EL (cell line): ENCODE results near the gene ARNT2.
"Not testable (repeated sequence)": the region's sequence is repeated elsewhere in the genome, so short reads cannot be mapped to it uniquely, and the experiment has no call there.

ENCODE experiments used
- DNase-seq: peaks from one replicate; pipeline ENCODE4 v3.0.0-alpha.2; 2016

Gene ARNT2

DNA sequence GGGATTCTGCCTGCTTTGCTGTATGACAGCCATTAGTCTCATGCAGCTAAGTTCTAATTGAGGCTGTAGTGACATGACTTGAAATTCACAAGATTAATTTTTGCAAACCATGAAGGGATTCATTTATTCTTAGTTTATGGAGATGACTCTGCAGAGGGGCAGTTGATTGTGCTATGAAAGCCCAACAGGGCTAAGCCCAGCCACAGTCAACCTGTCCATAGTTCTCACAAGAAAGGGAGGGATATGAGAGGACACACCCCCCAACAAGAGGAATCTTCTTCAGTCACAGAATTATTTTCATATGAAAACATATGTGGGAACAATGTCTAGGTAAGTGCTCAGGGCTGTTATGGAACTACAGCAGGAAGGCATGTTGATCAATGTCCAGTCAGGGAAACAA is 229.0 kb downstream of the ARNT2 start:
- DNase-seq, result no peak

DNA sequence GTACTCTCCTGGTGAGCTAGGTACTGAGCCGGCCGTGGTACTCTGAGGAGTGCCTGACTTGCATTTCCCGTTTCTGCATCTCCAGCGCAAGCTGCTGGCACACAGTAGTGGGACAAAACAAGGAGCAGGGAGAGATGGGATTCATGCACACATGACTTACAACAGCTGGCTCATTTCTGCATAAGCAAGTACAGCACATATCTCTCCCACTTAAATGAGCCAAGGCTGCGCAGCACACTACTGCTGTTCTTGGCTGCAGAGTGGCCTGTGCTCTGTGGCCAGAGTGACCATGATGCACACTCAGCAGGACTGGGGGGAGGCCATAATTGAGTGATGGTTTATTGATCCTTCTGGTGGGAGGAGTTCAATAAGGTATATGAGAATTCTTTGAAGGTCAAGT is 231.8 kb downstream of the ARNT2 start:
- DNase-seq, result no peak

DNA sequence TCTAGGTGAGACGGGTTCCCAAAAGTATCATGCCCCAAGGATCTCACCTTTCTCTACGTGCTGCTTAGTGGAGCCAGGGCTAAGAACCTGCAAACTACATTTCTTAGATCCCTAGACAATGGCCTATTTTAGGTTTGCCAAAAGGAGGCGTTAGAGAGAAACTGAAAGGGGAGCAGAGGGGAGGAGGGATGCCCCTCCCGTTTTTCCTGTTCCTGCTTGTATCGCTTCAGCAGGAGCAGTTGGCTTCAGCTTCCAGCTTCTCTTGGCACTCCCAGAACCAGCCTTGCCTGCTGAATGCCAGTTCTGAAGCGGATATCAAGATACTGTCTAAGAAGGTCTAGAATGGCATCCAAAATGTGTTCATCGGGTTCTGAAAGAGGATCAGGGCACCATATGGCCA is 232.5 kb downstream of the ARNT2 start:
- no peak for DNase-seq

DNA sequence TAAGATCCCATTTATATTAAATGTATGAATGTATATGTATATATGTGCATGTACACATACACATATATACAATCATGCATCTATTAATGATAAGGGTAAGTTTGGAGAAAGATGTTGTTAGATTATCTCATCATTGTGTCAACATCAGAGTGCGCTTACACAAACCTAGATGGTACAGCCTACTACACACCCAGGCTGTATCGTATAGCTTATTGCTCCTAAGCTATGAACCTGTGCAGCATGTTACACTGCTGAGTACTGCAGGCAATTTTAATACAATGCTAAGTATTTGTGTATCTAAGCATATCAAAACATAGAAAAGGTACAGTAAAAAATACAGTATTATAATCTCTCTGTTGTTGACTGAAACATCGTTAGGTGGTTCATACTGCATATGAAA is 233.6 kb downstream of the ARNT2 start:
- DNase-seq, result no peak

DNA sequence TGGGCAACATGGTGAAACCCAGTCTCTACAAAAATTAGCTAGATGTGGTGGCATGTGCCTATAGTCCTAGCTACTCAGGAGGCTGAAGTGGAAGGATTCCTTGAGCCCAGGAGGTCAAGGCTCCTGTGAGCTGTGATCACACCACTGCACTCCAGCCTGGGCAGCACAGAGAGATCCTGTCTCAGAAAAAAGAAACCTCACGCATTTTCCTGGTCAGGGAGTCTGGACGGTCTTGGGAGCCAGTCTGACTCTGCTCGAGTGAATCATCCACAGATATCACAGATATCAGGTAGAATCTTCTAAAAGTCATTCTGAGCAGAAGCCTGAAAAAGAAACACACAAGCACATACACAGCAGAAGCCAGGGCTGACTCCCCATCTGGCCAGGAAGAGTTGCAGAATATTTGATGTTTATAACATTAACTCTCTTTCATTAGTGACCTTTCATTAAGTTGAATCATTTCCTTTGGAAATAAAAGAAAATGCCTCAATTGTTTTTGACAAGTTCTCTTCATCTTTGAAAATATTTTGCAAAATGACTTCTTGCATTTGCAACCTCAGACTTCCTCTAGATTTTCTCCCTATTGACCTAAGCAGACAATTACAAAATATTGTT is 234.5 kb downstream of the ARNT2 start:
- no peak for DNase-seq

DNA sequence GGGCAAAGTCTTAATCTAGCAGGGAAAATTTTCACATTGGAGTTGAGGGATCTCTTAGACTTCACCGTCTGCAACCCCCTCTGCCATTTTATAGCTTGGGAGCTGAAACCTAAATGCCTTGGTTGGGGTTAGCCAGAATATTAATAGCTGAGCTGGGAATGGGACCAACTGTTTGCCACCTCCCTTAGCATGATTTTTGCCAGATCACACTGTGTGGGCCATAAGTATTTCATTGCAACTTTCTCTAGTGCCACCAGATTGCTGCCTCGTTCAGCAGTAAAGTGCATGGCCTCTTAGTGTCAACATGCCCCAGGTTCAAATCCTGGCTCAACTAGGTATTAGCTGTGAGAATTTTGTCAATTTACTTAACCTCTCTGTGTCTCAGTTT is 235.0 kb downstream of the ARNT2 start:
- no peak for DNase-seq

DNA sequence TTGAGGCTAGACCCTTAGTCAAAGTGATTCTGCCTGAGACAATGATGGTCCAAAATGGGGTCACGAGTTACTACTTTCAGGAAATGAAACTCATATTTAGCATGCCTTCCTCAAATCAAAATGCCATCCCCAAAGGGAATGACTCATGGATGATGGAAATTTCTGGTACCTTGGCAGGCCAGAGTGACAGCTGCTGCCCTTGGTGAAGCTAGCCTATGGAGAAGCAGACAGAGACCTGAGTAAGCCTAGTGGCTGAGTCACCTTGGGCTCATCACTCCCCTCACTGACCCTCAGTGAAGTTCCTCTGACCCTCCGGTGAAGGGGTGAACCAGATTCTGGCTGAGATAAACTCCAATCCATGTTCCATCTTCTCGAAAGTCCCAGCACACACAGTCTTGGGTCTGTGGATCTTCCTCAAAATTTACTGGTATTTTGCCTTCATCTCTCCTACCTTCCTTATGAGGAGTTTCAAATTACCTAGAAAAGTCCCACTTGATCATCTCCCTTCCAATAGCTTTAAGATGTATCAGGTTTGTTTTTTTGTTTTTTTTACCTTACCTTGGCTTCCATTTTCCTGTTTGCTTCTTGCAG is 236.4 kb downstream of the ARNT2 start:
- DNase-seq, result no peak

DNA sequence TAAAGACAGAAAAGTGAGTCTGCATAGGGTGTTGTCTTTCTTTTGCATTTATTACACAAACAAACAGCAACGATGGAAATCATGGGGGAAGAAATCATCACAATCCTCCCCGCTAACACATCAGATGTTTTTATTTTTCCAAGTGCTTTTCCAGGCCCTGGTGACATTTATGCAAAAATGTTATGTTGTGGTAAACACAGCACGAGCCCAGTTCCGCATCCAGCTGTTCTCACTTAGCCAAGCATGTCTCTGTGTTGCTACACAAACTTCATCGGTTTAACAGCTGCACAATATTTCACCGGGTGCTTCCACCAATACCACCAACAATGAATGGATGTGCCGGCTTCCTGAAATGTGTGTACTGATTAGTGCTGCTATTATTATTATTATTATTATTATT is 237.2 kb downstream of the ARNT2 start:
- DNase-seq, result no peak

DNA sequence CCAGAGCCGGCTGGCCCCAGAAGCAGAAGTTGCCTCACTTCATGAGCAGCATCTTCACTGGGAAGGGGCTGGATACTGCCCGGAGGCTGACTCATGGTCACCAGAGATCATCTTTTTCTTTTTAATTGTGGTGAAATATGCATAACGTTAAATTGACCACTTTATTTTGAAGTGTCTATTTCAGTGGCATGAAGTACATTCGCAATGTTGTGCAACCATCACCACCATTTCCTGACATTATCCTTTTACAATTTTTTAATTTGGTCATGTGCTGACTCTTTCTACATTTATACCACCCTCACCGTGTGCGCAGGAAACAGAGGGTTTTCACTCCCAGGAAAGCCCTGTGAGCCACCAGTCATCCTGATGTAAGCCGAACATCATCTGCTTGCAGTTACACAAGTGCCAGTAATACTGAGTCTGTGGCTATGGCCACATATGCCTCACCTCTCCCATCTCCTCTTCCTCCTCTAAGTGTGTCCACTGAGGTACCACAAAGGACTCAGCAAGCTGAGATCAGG is 239.3 kb downstream of the ARNT2 start:
- peak; percentile 44 for DNase-seq

DNA sequence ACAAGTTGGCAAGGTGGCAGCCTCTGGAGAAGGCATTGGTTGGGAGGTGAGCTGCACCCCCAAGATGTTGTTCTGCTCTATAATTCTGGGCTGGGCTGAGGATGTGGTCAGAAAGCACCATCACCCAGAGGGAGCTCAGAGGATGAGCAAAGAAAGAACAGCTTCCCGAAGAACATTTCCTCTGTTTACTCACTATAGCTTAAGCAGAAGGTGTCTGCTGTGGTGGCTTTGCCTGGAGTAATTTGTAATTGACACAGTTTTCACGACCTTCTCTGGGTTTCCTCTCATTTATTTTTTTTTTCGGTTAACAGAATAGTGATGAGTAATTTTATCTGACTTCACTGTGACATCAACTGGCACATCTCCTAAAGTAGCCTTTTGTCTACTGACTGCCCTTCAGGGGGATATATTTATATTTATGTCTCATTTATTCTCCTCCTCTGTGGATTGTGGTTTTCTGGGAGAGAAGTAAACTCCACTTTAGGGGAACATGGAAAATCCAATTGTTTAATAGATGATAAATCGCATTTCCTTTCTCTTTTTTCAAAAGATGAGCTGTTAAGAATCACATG is 241.4 kb downstream of the ARNT2 start:
- peak; percentile 18 for DNase-seq

DNA sequence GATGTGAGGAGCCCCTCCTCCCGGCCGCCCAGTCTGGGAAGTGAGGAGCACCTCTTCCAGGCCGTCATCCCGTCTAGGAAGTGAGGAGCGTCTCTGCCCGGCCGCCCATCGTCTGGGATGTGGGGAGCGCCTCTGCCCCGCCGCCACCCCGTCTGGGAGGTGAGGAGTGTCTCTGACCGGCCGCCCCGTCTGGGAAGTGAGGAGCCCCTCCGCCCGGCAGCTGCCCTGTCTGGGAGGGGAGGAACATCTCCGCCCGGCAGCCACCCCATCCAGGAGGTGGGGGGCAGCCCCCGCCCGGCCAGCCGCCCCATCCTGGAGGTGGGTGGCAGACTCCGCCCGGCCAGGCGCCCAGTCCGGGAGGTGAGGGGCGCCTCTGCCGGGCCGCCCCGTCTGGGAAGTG is 243.2 kb downstream of the ARNT2 start:
- not testable (repeated sequence) for DNase-seq
